Nephron (organoid): ENCODE measurements around the gene EYA3.
A peak's percentile ranks its signal among the peaks of the same experiment; 100 is the strongest.

Source experiments
- H3K27ac Mint-ChIP-seq, 3 experiments: 2 replicates each; pipeline ENCODE4 v1.8.0; 2020; ENCODE audit warnings: mixed read lengths in 3 of 3, mild to moderate bottlenecking in 2 of 3, moderate library complexity in 1 of 3
- H3K27me3 Mint-ChIP-seq: 2 replicates; pipeline ENCODE4 v1.8.0; 2021; ENCODE audit warnings: low read depth, mild to moderate bottlenecking, moderate library complexity, mixed read lengths
- H3K36me3 Mint-ChIP-seq: 2 replicates; pipeline ENCODE4 v1.8.0; 2020; ENCODE audit warnings: low read depth, mixed read lengths
- H3K4me1 Mint-ChIP-seq: 2 replicates; pipeline ENCODE4 v1.8.0; 2020; ENCODE audit warnings: mixed read lengths
- H3K4me3 Mint-ChIP-seq, 3 experiments: 2 replicates each; pipeline ENCODE4 v1.8.0; 2020; ENCODE audit warnings: mild to moderate bottlenecking in 3 of 3, mixed read lengths in 3 of 3, moderate library complexity in 2 of 3
- H3K9me3 Mint-ChIP-seq: 2 replicates; pipeline ENCODE4 v1.8.0; 2020; ENCODE audit warnings: mixed read lengths
- CTCF ChIP-seq, 3 experiments: fragments of 200-600 bp; sonication (generic); IDR thresholded peaks; one replicate each; pipeline ENCODE4 v1.5.0; 2021; ENCODE audit warnings: antibody characterized with exemption in 3 of 3; ENCODE audit not compliant: unreplicated experiment in 3 of 3

Gene EYA3

GRCh38 chr1:27970401-27970800, 118.0 kb downstream of the EYA3 start:
- Mint-ChIP-seq H3K36me3 (peaks cover 33% of the 10 kb centered on the region), H3K4me3 (no peak overlapping the region), H3K27me3 (no peaks in the 10 kb centered on the region)

GRCh38 chr1:27968692-27969091, 119.7 kb downstream of the EYA3 start:
- H3K9me3 Mint-ChIP-seq = no peaks in the 10 kb centered on the region
- H3K36me3 Mint-ChIP-seq = peaks cover 45% of the 10 kb centered on the region
- TF ChIP-seq CTCF (IDR thresholded peaks at IDR 0.05; ENCODE audit: unreplicated experiment in 3 of 3) = no peak
- H3K27me3 Mint-ChIP-seq = no peaks in the 10 kb centered on the region
- H3K27ac Mint-ChIP-seq = no peak overlapping the region
- H3K4me3 Mint-ChIP-seq = no peak overlapping the region
- peaks cover 24% of the 10 kb centered on the region for H3K4me1 Mint-ChIP-seq

More at GRCh38 chr1:27970401-27970800, 118.0 kb downstream of the EYA3 start:
- Mint-ChIP-seq H3K4me1 (peaks cover 31% of the 10 kb centered on the region), H3K27ac (peak overlapping the region in 1 of 3 experiments; percentile 23), H3K9me3 (no peaks in the 10 kb centered on the region)
- no peak for TF ChIP-seq CTCF (IDR thresholded peaks at IDR 0.05; ENCODE audit: unreplicated experiment in 3 of 3)

DNA sequence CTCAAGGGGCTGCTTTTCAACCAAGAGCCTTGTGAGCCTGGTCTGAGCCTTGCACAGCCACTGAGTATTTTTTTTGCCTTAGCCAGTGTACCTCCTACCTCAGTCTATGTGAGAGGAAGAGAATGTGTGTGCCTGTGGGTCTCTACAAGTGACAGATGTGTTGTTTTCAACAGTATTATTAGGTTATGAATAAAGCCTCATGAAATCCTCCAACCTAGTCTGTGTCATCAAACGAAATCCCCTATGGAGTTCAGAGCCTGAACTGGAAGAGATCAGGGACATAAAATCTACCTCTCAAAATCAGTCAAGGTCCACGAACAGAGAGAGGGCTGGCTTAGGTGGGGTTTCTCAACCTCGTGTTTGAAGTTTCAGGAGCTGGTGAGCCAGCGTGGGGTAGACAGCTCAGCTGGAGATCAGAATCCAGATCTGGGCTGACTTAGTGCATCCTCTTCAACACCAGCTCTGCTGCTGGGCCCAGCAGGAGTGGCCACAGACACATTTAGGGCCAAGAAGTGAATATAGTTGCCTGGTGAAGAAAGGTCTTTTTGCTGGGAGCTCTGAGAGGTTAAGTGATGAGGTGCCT, 120.4 kb downstream of the EYA3 start:
- H3K27ac Mint-ChIP-seq = no peak overlapping the region
- no peaks in the 10 kb centered on the region for H3K9me3 Mint-ChIP-seq
- peaks cover 41% of the 10 kb centered on the region for H3K36me3 Mint-ChIP-seq
- TF ChIP-seq CTCF (IDR thresholded peaks at IDR 0.05; ENCODE audit: unreplicated experiment in 3 of 3) = no peak
- no peak overlapping the region for H3K4me3 Mint-ChIP-seq
- H3K4me1 Mint-ChIP-seq = peaks cover 18% of the 10 kb centered on the region
- no peaks in the 10 kb centered on the region for H3K27me3 Mint-ChIP-seq

- Mint-ChIP-seq H3K4me1 (peaks cover 15% of the 10 kb centered on the region), H3K4me3 (no peak overlapping the region), H3K9me3 (no peaks in the 10 kb centered on the region), H3K27ac (no peak overlapping the region), H3K36me3 (peaks cover 41% of the 10 kb centered on the region), H3K27me3 (no peaks in the 10 kb centered on the region)
- no peak for TF ChIP-seq CTCF (IDR thresholded peaks at IDR 0.05; ENCODE audit: unreplicated experiment in 3 of 3)
Measured at GRCh38 chr1:27967106-27967883, 121.1 kb downstream of the EYA3 start.

DNA sequence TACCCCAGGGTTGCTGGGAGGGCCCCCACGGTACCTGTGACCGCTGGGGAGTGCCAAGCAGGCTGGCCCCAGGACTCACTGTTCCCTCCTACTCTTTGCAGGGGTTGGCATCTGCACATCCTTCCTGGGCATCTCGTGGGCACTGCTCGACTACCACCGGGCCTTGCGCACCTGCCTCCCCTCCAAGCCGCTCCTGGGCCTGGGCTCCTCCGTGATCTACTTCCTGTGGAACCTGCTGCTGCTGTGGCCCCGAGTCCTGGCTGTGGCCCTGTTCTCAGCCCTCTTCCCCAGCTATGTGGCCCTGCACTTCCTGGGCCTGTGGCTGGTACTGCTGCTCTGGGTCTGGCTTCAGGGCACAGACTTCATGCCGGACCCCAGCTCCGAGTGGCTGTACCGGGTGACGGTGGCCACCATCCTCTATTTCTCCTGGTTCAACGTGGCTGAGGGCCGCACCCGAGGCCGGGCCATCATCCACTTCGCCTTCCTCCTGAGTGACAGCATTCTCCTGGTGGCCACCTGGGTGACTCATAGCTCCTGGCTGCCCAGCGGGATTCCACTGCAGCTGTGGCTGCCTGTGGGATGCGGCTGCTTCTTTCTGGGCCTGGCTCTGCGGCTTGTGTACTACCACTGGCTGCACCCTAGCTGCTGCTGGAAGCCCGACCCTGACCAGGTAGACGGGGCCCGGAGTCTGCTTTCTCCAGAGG, 121.9 kb downstream of the EYA3 start:
- Mint-ChIP-seq H3K27me3 (no peaks in the 10 kb centered on the region), H3K4me3 (no peak overlapping the region), H3K9me3 (no peaks in the 10 kb centered on the region), H3K36me3 (peaks cover 37% of the 10 kb centered on the region), H3K4me1 (peaks cover 13% of the 10 kb centered on the region), H3K27ac (no peak overlapping the region)
- TF ChIP-seq CTCF (IDR thresholded peaks at IDR 0.05; ENCODE audit: unreplicated experiment in 3 of 3) = no peak
